Adipose tissue (tissue), 3 donors: ENCODE measurements around the gene HTR7. TPM values are rescaled to one million over a fixed set of nuclear protein-coding genes. Genes with fewer than 3 reads are reported as not detected.
"Not testable (repeated sequence)": the region's sequence is repeated elsewhere in the genome, so short reads cannot be mapped to it uniquely, and the experiment has no call there.

ENCODE experiments used
- H3K27ac ChIP-seq: one replicate; pipeline ENCODE4 v1.5.1; 2013; ENCODE audit warnings: low read depth, low read length
- WGBS, 3 donors: extraction: QIAGEN DNeasy Blood & Tissue Kit; methylation state at CpG; one replicate each; pipeline ENCODE4 v1.1.7; 2013; 5-methylcytosine and 5-hydroxymethylcytosine counted together
- polyA plus RNA-seq, 3 donors: library from polyadenylated mRNA; stranded (reverse); fragments of 200-250 nt; gene quantifications; one replicate each; pipeline ENCODE4 v1.2.3, GENCODE V29; 2013
- donor health status: healthy with polysubstance abuse.
- donor health status: Bipolar disorder and iron deficiency.
- donor health status: healthy.

The HTR7 gene
- polyA plus RNA-seq = under 1 TPM in 2 of 3 donors, not detected in 1; 0.06 to 0.16 TPM

DNA sequence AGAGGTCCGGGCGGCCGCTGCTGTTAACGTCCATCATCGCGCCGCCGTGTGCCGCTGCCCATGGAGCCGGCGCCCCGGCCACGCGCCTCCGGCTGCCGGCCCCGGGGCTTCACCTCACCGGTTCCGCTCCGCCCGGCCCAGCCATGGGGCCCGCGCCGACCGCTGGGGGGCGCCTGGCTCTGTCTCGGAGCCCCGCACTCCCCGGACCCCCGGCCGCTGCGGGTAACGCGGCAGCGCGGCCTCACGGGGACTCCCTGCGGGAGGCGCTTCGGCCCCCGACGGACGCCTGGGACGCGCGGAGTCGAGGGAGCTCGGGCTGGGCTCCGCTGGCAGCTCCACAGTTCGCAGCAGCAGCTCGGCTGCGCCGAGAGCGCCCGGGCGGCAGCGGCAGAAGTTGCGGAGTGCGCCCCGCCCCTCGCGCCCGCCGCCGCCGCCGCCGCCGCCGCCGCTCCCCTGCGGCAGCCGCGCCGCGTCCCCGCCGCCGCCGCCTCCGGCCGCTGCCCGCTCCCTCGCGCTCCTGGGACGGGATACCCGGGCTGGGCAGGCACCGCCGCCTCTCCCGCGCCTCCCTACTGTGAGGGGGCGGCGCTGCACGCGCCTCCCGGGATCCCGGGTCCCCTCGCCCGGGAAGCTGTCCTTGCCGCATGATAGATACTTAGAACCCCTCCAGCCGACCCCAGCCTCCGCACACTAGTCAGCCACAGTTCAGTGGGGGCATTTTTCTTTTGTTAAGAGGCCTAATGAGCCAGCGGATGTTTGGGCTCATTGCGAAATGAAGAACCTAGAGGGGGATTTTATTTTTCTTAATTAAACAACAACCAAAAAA is at the start of gene HTR7:
Gene HTR7, minus strand, starts transcription at position 405 of the 826 bp plus-strand sequence. Its CDS starts 368 bp downstream, at position 37.
- WGBS, 3 donors = 0 to 1% (median 1%) methylated on average over 48 to 104 of the region's 104 CpGs
- H3K27ac ChIP-seq = no peak within 1 kb of the TSS

- no peak overlapping the region for H3K27ac ChIP-seq
- WGBS, 3 donors = 71 to 73% (median 72%) methylated on average over 1 of the region's 1 CpG
Measured at GRCh38 chr10:90906596-90906995, 48.8 kb upstream of the HTR7 start.

DNA sequence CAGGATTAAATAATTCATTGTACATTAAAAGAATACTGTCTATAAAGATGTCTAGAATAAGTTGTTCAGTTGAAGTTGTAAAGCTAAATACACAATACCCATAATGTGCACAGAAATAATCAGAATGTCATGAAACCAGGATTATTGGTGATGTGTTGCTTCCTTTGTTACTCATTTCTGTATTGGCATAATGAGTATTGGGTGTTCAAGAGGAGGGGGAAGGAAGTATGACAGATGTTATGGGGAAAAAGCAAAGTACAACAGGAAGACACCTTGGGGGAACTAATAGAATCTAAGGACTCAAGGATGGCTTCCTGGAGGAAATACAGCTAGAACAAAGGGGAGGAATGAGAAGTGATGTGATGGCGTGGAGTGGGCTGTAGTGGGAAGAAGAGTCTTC is 48.1 kb upstream of the HTR7 start:
- H3K27ac ChIP-seq = no peak overlapping the region
- WGBS, 3 donors = 66 to 87% (median 72%) methylated on average over 1 of the region's 1 CpG

DNA sequence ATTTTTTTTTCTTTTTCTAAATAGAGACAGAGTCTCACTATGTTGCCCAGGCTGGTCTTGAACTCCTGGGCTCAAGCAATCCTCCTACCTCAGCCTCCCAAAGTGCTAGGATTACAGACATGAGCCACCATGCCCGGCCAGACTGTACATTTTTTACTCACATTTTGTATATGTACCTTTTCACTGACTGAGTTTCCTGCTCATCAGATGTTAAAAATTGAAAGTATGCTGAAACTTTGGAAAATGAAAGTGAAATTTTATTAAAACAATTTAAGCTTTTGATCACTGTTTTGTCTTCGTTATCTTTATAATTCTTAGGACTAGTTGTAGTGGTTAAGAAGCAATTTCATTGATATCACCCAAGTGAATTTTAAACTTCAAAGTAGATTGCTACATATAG is 39.1 kb upstream of the HTR7 start:
- H3K27ac ChIP-seq = not testable (repeated sequence)
- 81 to 89% (median 83%) methylated on average over 2 of the region's 2 CpGs for WGBS, 3 donors

GRCh38 chr10:90893190-90893589 is 35.4 kb upstream of the HTR7 start:
- 86 to 92% (median 90%) methylated on average over 3 of the region's 3 CpGs for WGBS, 3 donors
- no peak overlapping the region for H3K27ac ChIP-seq

DNA sequence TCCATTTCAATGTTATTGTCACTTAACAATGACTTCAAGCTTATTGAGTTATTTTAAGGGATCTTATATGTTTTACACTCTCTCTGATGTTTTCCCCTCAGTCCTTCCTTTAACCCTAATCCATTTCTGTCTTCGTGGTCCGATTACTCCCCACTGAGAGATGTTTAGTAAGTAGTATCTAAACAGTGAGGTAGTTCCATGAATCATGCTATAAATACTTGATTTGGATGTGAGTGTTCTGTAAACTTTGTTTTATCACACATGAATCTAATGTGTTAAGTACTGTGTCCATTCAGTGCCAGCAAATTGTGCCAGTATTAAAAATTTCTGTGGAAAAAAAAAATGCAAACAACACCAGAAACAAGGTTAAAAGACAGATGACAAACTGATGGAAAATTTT is 32.5 kb upstream of the HTR7 start:
- H3K27ac ChIP-seq = no peak overlapping the region
- 91 to 97% (median 93%) methylated on average over 2 of the region's 2 CpGs for WGBS, 3 donors

DNA sequence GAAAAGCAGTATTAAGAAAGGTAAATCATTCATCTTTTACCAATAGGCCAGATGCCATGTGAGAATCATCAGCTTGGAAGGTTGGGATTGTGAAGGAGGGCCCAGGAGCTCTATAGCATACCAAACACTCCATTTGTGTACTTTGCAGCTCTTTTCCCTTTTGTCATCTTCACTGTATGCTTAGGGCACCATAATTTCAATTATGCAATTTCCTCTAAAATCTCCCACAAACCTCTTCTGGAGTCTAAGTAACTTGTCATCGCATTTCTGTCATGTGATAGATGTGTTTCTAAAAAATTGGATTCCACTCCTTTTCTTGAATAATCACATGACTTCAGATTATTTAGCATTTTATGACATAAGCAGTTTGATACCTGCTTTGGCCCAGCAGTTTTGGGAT is 31.8 kb upstream of the HTR7 start:
- H3K27ac ChIP-seq = no peak overlapping the region
- 54 to 92% (median 62%) methylated on average over 1 of the region's 1 CpG for WGBS, 3 donors

GRCh38 chr10:90888387-90888786 is 30.5 kb upstream of the HTR7 start:
- WGBS, 3 donors = 89 to 93% (median 89%) methylated on average over 6 of the region's 6 CpGs
- no peak overlapping the region for H3K27ac ChIP-seq

DNA sequence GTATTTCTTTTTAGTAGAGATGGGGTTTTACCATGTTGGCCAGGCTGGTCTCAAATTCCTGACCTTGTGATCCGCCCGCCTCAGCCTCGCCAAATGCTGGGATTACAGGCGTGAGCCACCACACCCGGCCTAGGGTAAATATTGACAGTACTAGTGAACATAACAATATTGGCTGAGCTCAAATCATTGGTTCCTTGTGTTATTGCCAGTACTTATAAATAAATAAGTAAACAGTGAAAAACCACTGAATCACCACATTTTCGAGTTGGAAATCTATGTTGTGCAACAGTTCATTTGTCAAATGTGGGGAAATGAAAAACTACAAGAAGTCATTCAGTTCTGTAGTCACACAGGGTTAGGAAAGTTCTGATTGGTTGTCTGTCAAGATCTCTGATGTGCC is 29.7 kb upstream of the HTR7 start:
- no peak overlapping the region for H3K27ac ChIP-seq
- WGBS, 3 donors = 64 to 85% (median 85%) methylated on average over 6 of the region's 6 CpGs

DNA sequence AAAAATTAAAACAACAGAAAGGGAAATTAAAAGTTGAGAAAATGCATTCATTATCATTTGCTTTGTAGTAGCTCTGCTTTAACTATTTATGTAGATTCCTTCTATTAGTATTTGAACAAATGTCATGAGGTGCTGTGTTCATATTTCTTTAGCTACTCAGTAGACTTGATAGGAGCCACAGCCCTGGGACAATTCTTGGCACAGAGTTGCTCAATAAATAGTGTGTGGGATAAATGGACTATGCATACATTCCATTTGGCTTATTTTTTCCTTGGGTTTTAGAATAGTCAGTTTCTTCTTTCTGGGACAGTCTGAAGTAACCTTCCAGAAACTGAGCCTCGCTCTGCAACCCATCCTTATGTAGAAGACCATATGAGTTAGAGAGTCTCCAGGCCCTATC is 27.3 kb upstream of the HTR7 start:
- H3K27ac ChIP-seq = no peak overlapping the region
- 93 to 96% (median 95%) methylated on average over 1 of the region's 1 CpG for WGBS, 3 donors

DNA sequence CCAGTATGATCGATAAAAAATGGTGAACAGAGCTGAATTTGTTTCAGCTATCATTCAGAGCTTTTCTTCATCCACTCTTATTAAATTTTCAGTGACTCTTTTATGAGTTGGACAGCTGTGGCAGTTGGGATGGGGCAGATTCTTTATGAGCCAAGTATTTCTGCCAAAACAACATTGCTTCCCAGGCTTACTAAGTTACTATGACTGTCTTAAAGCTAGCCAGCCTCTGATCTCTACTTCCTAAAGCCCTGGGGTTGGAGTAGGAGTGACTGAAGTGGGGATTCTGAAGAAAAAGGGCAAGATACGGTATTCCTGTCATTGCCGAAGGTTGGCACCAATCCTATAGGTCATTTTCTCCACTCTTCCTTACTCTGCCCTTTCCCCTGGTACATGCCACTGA is 26.6 kb upstream of the HTR7 start:
- WGBS, 3 donors = 74 to 87% (median 81%) methylated on average over 3 of the region's 3 CpGs
- no peak overlapping the region for H3K27ac ChIP-seq

GRCh38 chr10:90880059-90880719 is 22.4 kb upstream of the HTR7 start:
- WGBS, 3 donors = 72 to 75% (median 73%) methylated on average over 8 of the region's 8 CpGs
- not testable (repeated sequence) for H3K27ac ChIP-seq

DNA sequence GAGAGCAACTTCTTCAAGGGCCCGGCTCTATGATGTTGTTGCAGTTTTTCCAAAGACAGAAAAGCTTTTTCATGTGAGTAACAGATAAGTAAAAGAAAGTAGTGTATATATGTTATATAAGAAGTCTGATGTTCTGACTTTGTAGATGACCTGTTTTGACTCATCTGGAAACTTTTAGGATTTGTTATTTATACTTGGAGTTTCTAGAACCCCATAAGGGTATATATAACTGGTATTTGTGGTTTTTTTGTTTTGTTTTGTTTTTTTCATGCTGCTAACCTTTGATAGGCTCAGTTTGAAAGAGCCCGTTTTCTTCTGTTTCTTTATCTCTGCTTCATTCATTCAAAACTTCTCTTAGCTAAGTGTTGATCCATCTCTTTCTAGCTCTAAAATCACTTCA is 21.2 kb upstream of the HTR7 start:
- 86 to 93% (median 93%) methylated on average over 2 of the region's 2 CpGs for WGBS, 3 donors
- H3K27ac ChIP-seq = no peak overlapping the region

DNA sequence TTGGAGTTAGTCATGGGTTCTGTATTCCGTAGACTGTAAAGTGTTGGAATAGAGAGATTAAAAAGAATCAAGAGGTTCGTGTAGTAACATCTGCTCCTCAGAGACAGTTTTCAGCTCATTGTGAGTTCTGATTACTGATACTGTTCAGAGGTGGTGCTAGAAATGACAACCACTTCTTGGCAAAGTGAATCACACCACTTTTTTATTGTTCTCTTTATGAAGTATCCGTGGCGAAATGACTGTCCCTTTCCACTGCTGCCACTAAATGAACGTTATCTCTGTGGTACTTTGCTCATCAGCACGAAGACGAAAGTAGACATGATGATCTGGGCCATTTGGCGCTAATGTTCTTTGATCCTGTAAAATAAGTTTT is 14.8 kb upstream of the HTR7 start:
- H3K27ac ChIP-seq = no peak overlapping the region
- 20 to 29% (median 23%) methylated on average over 8 of the region's 8 CpGs for WGBS, 3 donors

DNA sequence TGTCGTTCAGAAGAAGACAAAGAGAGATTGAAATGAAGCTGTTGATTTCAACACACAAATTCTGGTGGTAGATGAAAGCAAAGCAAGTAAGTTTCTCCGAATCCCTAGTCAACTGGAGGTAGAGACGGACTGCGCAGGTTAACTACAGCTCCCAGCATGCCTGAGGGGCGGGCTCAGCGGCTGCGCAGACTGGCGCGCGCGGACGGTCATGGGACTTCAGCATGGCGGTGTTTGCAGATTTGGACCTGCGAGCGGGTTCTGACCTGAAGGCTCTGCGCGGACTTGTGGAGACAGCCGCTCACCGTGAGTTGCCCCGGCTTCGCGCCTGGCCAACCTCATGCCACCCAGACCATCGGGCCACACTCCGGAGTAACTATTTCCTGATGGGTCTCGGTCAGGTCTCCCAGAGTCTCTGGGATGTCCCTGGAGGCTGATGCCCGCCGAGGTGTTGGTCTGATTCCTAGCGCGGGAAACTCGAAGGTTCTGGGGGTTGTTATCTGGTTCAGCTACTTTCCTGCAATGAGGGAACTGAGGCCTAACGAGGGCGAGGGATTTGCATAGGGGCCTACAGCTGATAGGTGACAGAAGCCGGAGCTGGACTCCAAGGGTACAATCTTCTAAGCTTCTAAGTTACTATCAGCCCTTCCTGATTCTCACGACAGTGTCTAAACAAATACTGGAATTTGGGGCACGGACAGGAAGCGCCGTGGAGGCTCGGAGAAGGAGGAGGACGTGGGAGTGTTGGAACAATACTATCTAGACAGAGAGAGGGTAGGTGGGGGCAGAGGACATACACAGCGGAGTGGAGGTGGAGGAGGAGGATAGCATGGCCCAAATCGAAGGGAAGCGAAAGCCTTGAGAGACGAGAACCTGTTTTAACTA is 14.2 kb upstream of the HTR7 start, which contains the start of gene RPP30:
Gene RPP30, plus strand, starts transcription at position 209 of the 882 bp plus-strand sequence. Its CDS starts 13 bp downstream, at position 222.
- H3K27ac ChIP-seq = no peak within 1 kb of the TSS
- WGBS, 3 donors = 0% methylated on average over 43 of the region's 43 CpGs

DNA sequence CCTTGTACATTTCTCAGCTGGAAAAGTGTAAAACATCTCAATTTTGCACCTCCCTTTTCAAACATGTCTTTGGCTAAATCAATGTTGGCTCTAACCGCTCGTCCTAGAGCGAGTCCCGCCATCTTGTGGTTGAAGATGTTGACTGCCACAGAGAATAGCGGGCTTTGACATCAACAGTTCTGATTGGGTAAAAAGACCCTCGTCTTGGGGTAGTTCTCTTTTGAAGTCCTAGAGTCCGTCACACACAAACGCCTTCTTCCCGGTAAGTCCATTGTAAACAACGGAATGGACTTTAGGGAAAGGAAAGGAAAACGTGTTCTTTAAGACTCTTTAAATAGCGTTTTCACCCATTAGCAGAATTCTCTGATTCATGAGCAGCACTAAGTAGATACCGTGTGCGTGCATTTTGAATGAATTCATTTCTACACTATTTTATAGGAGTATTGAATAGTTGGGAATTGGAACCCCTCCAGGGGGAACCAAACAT is 13.5 kb upstream of the HTR7 start:
- H3K27ac ChIP-seq = no peak overlapping the region
- whole genome bisulfite sequencing, 3 donors = 0 to 1% (median 1%) methylated on average over 14 of the region's 14 CpGs

DNA sequence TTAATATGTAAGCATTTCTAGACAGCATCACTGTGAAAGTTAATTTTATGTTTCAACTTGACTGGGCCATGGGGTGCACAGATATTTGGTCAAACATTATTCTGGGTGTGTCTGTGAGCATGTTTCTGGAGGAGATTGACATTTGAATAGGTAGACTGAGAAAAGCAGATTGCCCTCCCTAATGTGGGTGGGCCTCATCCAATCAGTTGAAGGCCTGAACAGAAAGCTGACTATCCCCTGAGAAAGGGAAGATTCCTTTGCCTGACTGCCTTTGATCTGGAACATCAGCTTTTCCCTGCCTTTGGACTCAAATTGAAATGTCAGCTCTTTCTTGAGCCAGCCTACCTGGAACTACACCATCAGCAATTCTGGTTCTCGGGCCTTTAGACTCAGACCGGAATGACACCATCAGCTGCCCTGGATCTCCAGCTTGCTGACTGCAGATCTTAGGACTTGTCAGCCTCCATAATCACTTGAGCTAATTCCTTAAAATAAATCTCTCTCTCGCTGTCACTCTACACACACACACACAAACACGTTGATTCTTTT is 8.3 kb upstream of the HTR7 start:
- 84 to 85% (median 85%) methylated on average over 4 of the region's 4 CpGs for WGBS, 3 donors
- H3K27ac ChIP-seq = no peak overlapping the region

GRCh38 chr10:90865401-90865800 is 7.6 kb upstream of the HTR7 start:
- H3K27ac ChIP-seq = no peak overlapping the region
- WGBS, 3 donors = 27 to 35% (median 32%) methylated on average over 3 of the region's 3 CpGs
